EL (cell line): Measurements from ENCODE around the gene NOPCHAP1.
A peak's percentile ranks its signal among the peaks of the same experiment; 100 is the strongest.
"Not testable (repeated sequence)": the region's sequence is repeated elsewhere in the genome, so short reads cannot be mapped to it uniquely, and the experiment has no call there.

Source experiments
- DNase-seq: peaks from one replicate; pipeline ENCODE4 v3.0.0-alpha.2; 2016

The NOPCHAP1 gene

GRCh38 chr12:104966677-104967076, 19.4 kb upstream of the NOPCHAP1 start:
- DNase-seq = no peak

GRCh38 chr12:104969343-104969742, 16.8 kb upstream of the NOPCHAP1 start:
- no peak for DNase-seq

GRCh38 chr12:104971306-104971705, 14.8 kb upstream of the NOPCHAP1 start:
- peak; percentile 49 for DNase-seq

GRCh38 chr12:104973250-104973649, 12.9 kb upstream of the NOPCHAP1 start:
- no peak for DNase-seq

GRCh38 chr12:104974626-104975290, 11.4 kb upstream of the NOPCHAP1 start:
- peak; percentile 85 for DNase-seq

- DNase-seq = peak; percentile 81
These were observed 10.4 kb upstream of the NOPCHAP1 start for GRCh38 chr12:104975587-104976343.

GRCh38 chr12:104976703-104977102, 9.4 kb upstream of the NOPCHAP1 start:
- DNase-seq = no peak

GRCh38 chr12:104977688-104978087, 8.4 kb upstream of the NOPCHAP1 start:
- DNase-seq = not testable (repeated sequence)

GRCh38 chr12:104985206-104985605, 910 bp upstream of the NOPCHAP1 start:
- DNase-seq = no peak

- DNase-seq = no peak
These were observed 4.8 kb downstream of the NOPCHAP1 start for GRCh38 chr12:104990950-104991349.

- no peak for DNase-seq
These were observed 5.5 kb downstream of the NOPCHAP1 start for GRCh38 chr12:104991565-104992128.

- no peak for DNase-seq
These were observed 8.2 kb downstream of the NOPCHAP1 start for GRCh38 chr12:104994336-104994735.

GRCh38 chr12:104997541-104997940, 11.4 kb downstream of the NOPCHAP1 start:
- DNase-seq = no peak

- DNase-seq = no peak
These were observed 12.6 kb downstream of the NOPCHAP1 start for GRCh38 chr12:104998423-104999346.

- DNase-seq = no peak
These were observed 13.2 kb downstream of the NOPCHAP1 start for GRCh38 chr12:104999347-104999685.

- no peak for DNase-seq
These were observed 15.4 kb downstream of the NOPCHAP1 start for GRCh38 chr12:105001476-105001875.

GRCh38 chr12:105013892-105014291, 27.8 kb downstream of the NOPCHAP1 start:
- peak; percentile 70 for DNase-seq

- no peak for DNase-seq
These were observed 28.5 kb downstream of the NOPCHAP1 start for GRCh38 chr12:105014603-105015002.

GRCh38 chr12:105015543-105015942, 29.4 kb downstream of the NOPCHAP1 start:
- no peak for DNase-seq

GRCh38 chr12:105018012-105018411, 31.9 kb downstream of the NOPCHAP1 start:
- no peak for DNase-seq

- no peak for DNase-seq
These were observed 32.7 kb downstream of the NOPCHAP1 start for GRCh38 chr12:105018776-105019175.

GRCh38 chr12:105020241-105020962, 34.3 kb downstream of the NOPCHAP1 start:
- no peak for DNase-seq
